ENCODE measurements around the gene TRIM17.

GRCh38 chr1:228402641-228403025 is 14.0 kb downstream of the TRIM17 start:
- TF ChIP-seq POLR2A (IDR thresholded peaks at IDR 0.05; ENCODE audit: low read length) (no peak), GATA1 (IDR thresholded peaks at IDR 0.05; ENCODE audit: low read depth, low read length) (no peak)
